Measurements from ENCODE around the gene CCDC185. TPM values are rescaled to one million over a fixed set of nuclear protein-coding genes. Genes with fewer than 3 reads are reported as not detected.
"Not testable (repeated sequence)": the region's sequence is repeated elsewhere in the genome, so short reads cannot be mapped to it uniquely, and the experiment has no call there.

The CCDC185 gene
- total RNA-seq, 1 donor from 2014 or later = not detected

DNA sequence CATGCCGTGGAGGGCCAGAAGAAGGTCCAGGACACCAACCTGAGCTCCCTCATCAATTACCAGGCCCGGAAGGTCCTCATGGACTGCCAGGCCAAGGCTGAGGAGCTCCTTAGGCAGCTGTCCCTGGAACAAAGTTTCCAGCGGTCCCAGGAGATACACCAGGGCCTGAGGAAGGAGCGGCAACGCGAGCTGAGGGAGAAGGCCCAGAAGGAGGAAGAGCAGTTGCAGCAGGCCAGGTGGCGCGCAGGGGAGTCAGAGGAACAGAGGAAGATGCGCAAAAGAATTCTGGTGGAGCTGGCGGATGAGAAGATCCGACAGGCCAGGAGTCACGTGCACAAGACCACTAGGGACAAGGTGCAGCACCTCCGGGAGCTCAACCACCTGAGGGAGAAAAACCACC lies 1.5 kb downstream of the CCDC185 start:
- no peak for DNase-seq

DNA sequence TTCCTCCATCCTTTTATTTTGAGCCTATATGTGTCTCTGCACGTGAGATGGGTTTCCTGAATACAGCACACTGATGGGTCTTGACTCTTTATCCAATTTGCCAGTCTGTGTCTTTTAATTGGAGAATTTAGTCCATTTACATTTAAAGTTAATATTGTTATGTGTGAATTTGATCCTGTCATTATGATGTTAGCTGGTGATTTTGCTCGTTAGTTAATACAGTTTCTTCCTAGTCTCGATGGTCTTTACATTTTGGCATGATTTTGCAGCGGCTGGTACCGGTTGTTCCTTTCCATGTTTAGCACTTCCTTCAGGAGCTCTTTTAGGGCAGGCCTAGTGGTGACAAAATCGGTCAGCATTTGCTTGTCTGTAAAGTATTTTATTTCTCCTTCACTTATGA lies 6.2 kb downstream of the CCDC185 start:
- DNase-seq = not testable (repeated sequence)

DNA sequence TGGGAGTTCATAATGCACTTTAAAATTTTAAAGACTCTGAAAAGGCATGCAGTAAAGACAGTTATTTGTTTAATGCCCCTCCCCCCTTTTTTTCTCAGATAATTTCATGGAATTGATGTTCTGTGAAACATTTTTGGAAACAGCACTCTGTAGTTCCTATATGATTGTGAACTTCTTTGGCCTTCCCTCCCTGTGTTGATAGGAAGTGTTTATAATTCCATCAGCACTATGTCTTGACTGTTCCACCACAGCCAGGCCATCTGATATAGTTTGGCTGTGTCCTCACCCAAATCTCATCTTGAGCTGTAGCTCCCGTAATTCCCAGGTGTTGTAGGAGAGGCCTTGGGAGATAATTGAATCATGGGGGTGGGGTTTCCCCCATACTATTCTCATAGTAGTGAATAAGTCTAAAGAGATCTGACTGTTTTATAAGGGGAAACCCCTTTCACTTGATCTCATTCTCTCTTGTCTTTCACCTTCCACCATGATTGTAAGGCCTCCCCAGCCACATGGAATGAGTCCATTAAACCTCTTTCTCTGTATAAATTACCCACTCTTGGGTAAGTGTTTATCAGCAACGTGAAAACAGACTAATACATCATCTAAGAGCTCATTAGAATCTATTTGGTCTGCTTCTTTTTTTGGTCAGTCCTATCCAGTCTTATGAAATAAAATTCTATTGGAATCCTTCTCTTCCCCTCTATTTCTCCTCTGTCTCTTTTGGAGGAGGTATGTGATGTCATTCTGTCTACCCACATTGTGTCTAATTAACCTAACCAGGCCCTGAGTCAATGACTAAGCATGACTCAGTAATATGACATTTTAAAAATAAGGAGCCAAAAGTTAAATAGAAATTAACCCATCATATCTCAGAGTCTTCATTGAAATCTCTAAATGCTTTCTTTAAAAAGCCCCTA lies 8.9 kb downstream of the CCDC185 start:
- no peak for DNase-seq

DNA sequence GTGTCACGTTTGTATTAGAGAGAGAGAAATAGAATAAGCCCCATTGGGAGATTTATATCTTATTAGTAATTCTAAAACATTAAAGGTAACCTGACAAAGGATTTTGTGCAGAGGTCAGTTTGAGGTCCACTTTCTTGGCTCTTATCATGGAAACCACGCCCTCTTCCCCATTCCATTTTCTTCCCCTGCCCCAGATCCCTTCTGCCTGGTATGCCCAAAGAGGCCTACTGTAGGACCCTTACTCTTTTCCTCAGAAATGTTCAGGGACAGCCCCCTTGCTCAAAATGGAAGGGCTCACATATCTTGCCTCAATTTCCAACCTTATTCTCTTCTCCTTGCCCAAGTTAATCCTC lies 9.6 kb downstream of the CCDC185 start:
- no peak for DNase-seq

DNA sequence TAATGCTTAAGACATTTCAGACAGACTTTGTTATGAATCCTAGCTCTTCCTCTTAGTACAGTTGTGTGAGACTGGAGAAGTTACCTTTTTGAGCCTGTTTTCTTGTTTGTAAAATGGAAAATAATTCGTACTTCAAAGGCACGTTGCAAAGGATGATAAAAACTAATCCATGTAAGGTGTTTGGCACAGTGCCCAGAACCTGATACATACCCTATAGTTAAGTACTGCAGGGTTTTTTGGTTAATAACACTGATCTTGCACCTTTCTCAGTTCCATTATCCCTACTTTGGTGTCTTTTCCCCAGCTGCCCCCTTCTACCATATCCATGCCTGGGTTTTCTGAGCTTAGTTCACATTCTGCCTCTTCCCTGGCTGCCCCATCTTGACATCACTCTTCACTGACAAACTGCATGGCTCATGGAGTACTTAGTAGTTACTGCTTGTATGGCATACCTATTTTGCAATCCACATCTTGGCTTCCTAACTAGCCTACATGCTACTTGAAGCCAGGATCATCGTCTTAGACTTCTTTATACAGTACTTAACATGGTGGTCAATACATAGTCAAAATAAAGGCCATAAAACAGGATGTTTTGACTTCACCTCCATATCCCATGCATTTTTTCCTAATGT lies 10.1 kb downstream of the CCDC185 start:
- no peak for DNase-seq

DNA sequence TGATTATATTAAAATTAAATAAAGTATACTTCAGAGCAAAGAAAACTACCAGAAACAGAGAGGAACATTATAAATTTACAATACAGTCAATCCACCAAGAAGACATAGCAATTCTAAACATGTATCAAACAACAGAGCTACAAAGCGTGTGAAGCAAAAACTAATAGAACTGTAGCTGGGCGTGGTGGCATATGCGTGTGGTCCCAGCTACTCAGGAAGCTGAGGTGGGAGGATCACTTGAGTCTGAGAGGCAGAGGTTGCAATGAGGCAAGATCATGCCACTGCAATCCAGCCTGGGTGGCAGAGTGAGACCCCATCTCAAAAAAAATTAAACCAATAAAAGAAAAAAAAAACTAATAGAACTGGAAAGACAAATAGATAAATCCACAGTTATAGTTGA lies 12.3 kb downstream of the CCDC185 start:
- DNase-seq = no peak

DNA sequence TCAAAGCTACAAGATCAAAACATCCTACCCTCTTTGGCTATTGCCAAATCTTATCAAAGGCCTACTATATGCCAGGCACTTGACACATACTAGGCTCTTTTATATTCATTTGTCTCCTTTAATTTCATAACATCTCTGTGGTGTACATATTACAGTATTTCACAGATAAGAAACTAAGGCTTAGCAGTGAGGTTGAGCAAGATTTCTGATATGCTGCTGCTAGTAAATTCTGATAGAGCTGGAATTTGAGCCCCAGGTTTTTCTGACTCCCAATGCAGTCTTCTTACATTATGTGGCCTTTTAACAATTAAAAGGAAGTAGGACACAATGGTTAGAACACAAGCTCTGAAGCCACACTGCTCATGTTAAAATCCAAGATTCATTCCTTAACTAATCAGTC lies 16.8 kb downstream of the CCDC185 start:
- no peak for DNase-seq

DNA sequence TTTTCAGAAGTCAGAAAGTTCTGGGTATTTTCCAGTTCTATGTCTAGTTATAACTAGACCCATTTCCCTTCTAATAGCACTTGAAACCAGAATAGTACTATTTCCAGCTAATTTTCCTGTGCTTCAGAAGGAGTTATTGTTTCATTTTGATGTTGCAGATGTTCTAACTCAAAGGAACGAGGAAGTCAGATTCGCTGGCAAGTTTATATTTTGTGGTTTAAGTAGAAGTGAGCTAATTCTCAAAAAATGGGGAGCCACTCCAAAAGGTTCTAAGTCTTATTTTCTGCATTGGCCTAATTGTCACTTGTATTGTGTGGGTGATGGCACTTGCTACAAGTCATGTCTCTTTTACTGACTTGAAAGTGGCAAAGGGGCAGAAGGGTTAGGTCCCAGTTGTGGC lies 18.1 kb downstream of the CCDC185 start:
- DNase-seq = no peak

DNA sequence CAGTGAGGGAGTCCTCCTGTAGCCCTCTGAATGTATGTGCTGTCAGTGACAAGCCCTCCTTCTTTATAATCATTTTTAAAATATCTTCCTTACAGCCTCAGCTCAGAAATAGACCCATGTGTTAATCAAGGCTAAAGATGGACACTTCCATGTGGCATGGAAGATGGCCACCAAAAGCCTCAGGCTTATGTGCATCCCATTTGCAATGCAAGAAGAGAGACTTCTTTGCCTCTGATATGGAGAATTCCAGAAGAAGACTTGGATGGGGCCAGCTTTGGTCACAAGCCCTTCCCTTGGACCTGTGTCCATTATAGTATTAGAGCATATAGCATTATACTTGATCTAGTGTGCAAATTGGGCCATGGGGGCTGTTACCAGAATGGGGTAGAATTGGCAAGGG lies 18.5 kb downstream of the CCDC185 start:
- DNase-seq = no peak

DNA sequence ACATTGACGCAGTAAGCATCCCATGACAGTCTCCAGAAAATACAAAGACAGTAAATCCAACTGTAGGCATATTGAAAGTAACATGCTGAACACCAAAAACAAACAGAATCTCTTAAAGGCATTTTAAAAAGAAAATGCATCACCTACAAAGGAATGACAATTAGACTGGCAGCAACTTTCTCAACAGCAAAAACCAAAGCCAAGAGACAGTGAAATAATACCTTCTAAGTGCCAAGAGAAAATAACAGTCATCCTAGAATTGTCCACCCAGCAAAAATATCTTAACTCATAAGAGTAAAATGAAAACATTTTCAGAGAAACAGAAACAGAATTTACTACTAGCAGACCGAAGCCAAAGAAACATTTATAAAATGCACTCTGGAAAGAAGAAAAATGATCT lies 20.0 kb downstream of the CCDC185 start:
- no peak for DNase-seq

DNA sequence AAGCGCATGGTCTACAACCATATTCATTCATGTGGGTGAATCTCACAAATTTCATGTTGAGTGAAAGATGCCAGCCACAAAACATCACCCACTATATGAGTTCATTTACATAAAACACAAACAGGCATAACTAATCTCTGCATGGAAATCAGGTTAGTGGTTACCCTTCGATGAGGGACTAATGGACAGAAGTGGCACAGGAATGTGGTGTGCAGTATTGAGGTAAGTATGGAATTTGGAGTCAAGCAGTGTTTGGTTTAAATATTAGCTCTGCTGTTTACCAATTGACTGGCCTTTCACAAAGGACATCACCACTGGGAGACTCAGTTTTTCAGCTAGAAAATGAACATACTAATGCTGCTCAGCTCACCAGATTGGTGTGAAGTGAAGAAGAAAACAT lies 24.2 kb downstream of the CCDC185 start:
- DNase-seq = no peak

DNA sequence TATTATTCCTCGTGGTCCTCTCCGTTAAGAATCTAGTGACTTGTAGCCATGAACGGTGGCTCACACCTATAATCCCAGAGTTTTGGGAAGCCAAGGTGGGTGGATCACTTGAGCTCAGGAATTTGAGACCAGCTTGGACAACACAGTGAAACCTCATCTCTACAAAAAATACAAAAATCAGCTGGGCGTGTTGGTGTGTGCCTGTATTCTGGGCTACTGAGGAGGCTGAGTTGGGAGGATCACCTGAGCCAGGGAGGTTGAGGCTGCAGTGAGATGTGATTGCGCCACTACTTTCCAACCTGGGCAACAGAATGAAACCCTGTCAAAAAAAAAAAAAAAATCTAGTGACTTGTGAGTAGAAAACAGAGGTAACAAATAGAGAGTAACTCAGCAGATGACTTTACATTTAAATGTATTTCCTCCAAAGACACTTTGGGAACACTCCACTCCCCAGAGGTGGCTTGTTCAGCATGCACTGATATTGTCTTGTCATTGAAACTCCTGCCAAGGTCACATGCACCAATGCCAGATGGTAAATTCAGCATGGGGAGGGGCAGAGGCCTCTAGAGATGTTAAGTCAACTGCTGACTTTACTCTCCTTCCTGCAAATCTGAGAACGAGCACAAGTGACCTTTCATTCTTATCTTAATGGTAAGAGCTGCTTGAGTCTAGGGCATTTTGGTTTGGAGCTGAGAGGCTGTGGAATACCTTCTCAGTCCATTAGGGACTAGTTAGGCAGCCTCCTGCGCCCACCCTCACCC lies 24.9 kb downstream of the CCDC185 start:
- DNase-seq = no peak

DNA sequence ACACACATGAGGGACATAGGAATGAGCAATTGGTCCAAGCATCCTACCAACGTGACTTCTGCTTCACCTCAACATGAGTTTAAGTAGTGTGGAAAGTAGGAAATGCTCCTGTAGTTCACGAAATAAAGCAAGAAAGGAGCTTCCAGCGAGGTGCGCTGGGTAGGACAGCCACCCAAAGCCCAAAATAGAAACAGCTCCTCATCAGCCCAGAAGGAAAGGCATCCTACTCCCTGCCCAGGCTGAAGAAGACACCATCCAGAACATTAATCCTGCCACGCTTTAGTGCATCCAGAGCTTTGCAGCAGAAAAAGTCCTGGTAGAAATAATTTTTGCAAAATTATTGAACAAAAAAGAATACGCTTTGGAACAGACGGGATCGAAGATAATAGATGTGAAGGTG lies 25.9 kb downstream of the CCDC185 start:
- no peak for DNase-seq

DNA sequence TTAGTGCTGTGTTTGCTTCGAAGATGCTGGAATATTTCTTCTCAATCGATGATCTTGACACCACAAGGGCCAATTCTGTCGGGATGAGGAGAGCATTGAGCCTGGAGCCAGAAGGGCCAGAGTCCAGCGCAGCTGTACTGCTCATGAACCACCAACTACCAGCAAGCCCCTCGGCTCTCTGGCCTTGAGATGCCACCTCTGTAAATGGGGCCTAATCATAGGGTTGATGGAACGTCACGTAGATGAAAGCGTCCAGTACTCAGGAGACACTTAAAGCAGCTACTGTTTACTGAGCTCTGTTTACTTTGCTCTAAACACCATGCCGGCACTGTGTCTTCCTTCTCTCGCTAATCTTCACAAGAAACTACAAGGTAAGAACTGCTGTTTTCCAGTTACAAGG lies 26.3 kb downstream of the CCDC185 start:
- DNase-seq = no peak

DNA sequence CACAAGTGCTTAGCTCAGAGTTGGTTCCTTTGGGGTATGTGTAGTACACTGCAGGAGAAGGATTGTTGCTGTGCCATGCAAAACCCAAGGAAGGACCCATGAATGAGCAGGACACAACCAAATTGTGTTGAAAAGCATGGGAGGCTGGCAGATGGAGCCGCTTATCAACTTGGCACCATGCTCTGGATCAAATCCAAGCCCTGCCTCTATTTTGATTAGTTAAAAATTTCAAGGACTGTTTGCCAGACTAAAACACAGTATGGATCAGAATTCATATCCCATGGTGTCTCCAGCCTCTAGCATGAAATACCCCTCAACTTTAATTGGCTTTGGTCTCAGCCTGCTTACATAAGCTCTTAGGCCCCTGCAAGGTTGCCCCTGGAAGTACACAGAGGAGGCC lies 27.8 kb downstream of the CCDC185 start:
- DNase-seq = no peak

DNA sequence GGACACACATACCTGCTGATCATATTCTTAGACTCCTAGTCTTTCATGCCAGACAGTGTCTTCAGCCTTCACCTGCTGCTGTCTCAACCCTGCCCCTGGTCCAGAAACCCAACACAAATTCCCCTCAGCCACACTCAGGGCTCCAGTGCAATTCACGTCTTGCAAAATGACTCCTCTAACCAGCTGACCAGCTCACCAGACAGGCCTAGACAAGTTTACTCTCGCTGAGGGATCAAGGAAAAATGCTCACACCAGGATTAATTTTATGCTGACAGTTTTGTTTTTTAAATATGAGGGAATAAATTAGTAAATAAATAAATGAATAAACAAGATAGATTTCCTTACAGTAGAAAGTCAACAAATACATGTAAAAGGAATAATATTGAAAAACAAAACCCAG lies 28.5 kb downstream of the CCDC185 start:
- DNase-seq = no peak

DNA sequence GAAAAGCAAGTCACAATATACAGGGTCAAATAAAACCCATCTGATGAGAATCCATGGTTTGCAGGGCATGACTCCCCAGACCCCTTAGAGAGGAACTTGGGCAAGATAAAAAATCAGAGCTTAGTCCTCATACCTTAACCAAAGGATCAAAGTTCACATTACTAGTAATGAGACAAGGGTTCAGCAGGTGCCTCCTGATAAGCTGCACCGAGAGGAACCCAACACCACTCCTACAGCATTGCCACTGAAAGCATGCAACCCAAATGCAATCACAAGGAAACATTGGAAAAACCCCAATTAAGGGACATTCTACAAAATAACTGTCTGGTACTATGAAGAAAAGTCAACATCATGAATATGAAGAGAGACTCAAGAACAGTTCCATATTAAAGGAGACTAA lies 29.7 kb downstream of the CCDC185 start:
- no peak for DNase-seq

DNA sequence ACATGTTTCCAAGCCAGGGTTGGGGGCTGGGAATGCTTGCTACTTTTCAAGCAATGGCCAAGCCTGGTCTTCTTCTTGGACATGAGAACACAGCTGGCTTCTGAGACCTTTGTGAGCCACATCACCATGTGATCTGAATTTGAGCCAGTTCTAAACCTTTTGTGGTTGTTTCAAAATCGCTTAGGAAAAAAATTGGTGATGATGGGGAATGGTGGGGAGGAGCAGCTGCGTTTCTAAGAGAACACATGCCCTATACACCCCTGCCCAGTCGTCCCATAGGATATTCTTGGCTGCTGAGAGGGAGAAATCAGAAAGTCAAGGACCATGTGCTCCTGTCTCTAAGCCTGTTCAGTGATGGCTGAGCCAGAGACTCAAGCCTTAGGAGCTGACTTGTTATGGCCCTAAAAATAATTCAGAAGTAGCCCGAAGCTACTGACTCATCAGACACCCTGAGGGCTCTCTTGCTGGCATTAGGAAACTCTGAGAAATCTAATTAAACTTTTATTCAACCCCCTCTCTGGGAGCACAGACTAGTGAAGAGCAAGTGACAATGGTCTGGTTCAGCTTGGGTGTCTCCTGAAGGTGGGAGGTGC lies 30.5 kb downstream of the CCDC185 start:
- no peak for DNase-seq

DNA sequence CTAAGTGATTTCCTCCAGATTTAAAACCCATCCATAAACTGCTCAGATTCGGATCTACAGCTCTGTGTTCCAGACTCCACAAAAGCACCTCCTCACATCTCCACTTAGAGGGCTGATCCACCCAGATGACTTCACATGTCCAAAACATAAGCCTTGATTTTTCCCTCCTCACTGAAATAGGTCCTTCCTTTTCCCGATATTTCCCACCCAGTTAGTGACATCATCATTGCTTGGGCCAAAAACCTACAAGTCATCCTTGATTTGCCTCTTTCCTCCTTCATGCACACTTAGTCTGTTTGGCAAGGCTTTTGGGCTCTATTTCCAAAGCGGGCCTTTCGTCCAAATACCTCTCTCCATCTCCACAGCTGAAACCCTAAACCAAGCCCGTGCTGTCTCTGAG lies 32.3 kb downstream of the CCDC185 start:
- no peak for DNase-seq

DNA sequence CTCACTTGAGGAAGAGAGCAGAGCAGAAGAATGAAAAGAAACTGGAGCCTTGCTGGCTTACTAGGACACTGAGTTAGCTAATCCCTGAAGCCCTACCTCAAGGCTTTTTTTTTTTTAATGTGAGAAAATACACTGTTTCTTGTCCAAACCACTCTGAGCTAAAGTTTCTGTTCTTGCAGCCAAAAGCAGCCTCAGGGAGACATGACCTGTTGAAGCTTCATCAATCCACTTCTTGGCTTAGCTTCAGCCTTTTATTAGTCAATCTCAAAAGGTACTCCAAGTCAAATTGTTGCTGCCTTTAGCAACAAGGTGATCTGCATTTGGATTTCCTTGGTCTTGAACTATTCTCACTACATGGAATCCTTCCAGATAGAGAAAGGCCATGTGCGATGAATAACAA lies 33.7 kb downstream of the CCDC185 start:
- no peak for DNase-seq

DNA sequence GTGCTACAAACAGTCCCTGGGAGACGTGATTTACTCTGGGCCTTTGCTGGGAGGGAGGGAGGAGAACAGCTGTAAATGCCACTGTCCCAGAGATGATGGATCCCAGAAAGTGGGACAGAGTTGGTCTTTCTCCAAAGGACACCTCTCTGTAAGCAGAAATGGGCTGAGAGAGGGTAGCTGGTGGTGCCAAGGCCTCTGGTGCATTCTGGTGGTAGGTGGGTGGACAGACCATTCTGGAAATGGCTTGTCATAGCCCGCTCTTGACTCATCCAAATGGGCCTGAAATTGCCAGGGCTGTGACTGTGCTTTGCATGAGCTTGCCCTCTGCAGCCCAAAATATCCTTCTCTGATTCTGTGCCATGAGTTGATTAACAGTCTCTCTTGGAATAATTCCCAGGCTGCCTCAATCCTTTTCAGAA lies 36.1 kb downstream of the CCDC185 start:
- peak; percentile 6 for DNase-seq

DNA sequence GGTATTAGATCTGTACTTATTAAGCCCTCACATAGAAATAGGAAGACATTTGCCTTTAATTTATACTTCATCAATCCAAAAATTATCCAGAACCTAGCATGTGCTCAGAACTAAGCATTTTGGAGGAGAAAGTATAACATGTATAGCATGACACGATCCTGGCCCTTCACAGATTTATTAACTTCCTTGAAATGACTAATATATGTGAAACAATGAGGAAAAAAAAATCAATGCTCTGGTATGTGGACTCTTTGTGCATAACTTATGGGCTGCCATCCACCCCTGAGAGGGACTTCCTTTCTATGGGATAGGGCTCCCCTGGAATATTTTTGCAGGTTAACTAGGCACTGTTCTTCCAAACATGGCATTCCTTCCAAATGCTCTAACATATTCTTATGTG lies 36.6 kb downstream of the CCDC185 start:
- DNase-seq = no peak

DNA sequence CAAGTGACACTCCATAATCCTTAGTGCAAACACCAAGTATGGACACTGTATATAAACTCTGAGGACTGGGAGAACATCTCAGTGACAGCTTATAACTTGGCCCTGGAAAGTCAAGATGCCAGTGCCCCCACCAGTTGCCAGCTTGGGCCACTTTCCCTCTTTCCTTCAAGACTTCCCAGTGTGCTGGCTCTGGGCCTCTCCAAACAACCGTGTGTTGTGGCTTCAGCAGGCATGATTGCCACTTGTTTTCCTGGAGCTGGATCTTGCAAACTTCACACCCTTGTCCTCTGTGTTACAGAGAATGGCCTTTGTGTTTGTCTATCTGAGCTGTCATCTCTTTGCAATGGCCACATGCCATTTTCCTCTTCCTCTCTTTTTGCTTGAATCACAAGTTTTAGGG lies 37.0 kb downstream of the CCDC185 start:
- no peak for DNase-seq

Measured in occipital lobe (tissue), 2 donors.